Measurements from ENCODE around the gene ANK2. TPM values are rescaled to one million over a fixed set of nuclear protein-coding genes. Genes with fewer than 3 reads are reported as not detected.

Gene ANK2
- total RNA-seq, 4 donors from 2014 or later: 74.2 to 127 (median 87.5) TPM

DNA sequence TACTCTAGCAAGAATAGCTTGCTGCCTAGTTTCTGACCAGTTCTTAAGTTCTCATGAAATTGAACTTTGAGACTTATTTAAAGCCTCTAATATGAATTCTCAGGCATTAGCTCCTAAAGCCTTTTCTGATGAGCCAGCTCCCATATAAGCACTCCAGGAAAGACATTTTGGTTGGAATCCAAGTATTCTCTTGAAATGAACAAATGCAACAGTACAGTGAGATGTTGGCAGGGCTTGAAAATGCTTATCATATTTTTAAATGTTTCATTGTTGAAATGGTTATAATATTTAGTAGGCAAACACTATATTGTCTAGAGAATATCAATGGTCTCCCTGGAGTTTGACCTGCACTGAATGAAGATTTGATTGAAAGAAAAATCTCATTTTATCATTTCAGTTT is 240.3 kb downstream of the ANK2 start:
- Histone ChIP-seq H3K27ac (no peak overlapping the region), H3K4me1 (no peaks in the 10 kb centered on the region), H3K4me3 (no peak overlapping the region), H3K9me3 (no peaks in the 10 kb centered on the region), H3K36me3 (peaks cover 0 to 13% of the 10 kb centered on the region in 2 donors), H3K27me3 (no peaks in the 10 kb centered on the region)
- intact Hi-C loops (cut with DNase I; ENCODE audit: low total_unique reads): no loop called here
- ATAC-seq: no peak
- no peak for DNase-seq
- TF ChIP-seq, protein P1, sequence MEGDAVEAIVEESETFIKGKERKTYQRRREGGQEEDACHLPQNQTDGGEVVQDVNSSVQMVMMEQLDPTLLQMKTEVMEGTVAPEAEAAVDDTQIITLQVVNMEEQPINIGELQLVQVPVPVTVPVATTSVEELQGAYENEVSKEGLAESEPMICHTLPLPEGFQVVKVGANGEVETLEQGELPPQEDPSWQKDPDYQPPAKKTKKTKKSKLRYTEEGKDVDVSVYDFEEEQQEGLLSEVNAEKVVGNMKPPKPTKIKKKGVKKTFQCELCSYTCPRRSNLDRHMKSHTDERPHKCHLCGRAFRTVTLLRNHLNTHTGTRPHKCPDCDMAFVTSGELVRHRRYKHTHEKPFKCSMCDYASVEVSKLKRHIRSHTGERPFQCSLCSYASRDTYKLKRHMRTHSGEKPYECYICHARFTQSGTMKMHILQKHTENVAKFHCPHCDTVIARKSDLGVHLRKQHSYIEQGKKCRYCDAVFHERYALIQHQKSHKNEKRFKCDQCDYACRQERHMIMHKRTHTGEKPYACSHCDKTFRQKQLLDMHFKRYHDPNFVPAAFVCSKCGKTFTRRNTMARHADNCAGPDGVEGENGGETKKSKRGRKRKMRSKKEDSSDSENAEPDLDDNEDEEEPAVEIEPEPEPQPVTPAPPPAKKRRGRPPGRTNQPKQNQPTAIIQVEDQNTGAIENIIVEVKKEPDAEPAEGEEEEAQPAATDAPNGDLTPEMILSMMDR (IDR thresholded peaks at IDR 0.05 in 4 of 5, conservative IDR thresholded peaks at IDR 0.05 in 1 of 5): no peak
- TF ChIP-seq POLR2A (IDR thresholded peaks at IDR 0.05): no peak
- in situ Hi-C loops (cut with MboI; ENCODE audit: low sequenced_read_pairs in 4 of 4): loop anchor here in 2 of 4 donors (25.0 kb wide), 1 partner anchor 177 kb away; no protein-coding TSS in a partner anchor

DNA sequence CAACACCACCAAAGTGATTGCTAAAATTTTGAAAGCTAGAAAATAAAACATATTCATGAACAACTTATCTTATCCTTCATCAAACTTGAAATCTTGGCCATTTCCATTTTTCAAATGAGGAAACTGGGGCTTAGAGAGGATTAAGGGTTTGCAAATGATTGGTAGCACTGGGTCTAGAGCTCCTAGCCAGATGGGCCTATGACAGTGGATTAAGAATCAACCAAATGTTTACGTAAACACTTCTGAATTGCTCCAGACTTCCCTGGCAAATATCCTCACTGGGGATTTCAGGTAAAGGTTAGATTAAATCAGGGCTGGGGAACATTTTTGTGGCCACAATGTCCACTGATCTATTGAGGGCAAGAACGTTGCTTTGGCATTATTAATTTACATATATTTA is 241.2 kb downstream of the ANK2 start:
- H3K36me3 ChIP-seq: peaks cover 0 to 13% of the 10 kb centered on the region in 2 donors
- no peak for TF ChIP-seq POLR2A (IDR thresholded peaks at IDR 0.05)
- TF ChIP-seq, protein P1 (IDR thresholded peaks at IDR 0.05 in 4 of 5, conservative IDR thresholded peaks at IDR 0.05 in 1 of 5): no peak
- H3K27ac ChIP-seq: no peak overlapping the region
- no peaks in the 10 kb centered on the region for H3K4me1 ChIP-seq
- H3K9me3 ChIP-seq: no peaks in the 10 kb centered on the region
- intact Hi-C loops (cut with DNase I; ENCODE audit: low total_unique reads) (no loop called here), in situ Hi-C loops (cut with MboI; ENCODE audit: low sequenced_read_pairs in 4 of 4) (loop anchor here in 2 of 4 donors (25.0 kb wide), 1 partner anchor 178 kb away; no protein-coding TSS in a partner anchor)
- no peak overlapping the region for H3K4me3 ChIP-seq
- no peak for ATAC-seq
- H3K27me3 ChIP-seq: no peaks in the 10 kb centered on the region
- DNase-seq: no peak

DNA sequence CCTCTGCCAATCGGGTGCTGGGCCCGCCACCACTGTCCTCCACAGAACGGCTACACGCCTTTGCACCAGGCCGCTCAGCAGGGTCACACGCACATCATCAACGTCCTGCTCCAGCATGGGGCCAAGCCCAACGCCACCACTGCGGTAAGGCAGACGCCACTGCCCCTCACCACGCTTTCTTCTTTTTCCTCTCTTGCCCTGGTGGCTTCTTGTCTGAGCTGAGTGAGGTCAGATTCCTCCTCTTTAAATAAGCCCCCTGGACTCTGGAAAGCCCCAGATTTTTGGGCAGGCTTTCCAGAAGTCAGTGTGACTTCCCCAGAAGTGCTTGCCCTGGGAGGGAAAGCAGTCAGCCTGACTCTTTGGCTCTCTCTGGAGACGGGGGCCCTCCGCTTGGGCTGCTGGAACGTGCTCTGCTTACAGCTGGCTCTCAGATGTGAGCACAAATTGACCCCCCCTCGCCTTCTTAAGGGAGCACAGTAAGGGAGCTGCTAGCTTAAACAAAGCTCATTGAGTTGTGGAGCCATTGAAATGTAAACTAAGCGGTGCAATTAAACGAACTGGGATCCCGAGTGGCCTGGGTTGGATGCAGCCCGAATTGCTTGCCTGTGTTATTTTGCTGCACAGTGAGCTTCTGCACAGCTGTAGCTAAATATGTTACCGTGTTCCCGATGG is 243.1 kb downstream of the ANK2 start:
- in situ Hi-C loops (cut with MboI; ENCODE audit: low sequenced_read_pairs in 4 of 4) (loop anchor here in 2 of 4 donors (25.0 kb wide), 1 partner anchor 180 kb away; no protein-coding TSS in a partner anchor), intact Hi-C loops (cut with DNase I; ENCODE audit: low total_unique reads) (no loop called here)
- Histone ChIP-seq H3K9me3 (no peaks in the 10 kb centered on the region), H3K4me3 (peak overlapping the region in 1 of 4 donors; percentile 3), H3K36me3 (peaks cover 0 to 12% of the 10 kb centered on the region in 2 donors), H3K4me1 (no peaks in the 10 kb centered on the region), H3K27ac (peak overlapping the region; percentile 23 to 54 (median 39)), H3K27me3 (no peaks in the 10 kb centered on the region)
- DNase-seq: no peak
- ATAC-seq: no peak
- TF ChIP-seq POLR2A (IDR thresholded peaks at IDR 0.05): no peak
- TF ChIP-seq, protein P1 (IDR thresholded peaks at IDR 0.05 in 4 of 5, conservative IDR thresholded peaks at IDR 0.05 in 1 of 5): no peak

DNA sequence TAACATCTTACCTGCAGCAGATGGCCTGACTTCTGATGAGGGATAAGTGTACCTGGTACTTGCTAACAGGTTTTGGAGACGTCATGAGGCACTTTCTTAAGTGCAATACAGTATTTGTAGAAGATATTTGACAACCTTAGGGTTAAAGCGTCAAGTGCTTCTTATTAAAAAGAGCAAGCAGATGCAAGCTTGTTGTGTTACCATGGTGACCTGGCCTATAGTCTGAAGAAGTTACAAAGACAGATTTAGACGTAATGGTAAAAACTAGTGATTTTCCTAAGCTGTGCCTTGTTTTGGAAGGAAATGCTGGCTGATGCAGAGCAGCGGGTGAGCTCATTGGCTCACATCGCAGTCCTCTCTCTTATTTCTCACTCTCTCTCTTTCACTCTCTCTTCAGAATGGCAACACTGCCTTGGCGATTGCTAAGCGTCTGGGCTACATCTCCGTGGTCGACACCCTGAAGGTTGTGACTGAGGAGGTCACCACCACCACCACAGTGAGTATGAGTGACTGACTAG is 243.6 kb downstream of the ANK2 start:
- H3K36me3 ChIP-seq: peaks cover 0 to 6% of the 10 kb centered on the region in 2 donors
- in situ Hi-C loops (cut with MboI; ENCODE audit: low sequenced_read_pairs in 4 of 4): loop anchor here in 2 of 4 donors (25.0 kb wide), 1 partner anchor 181 kb away; no protein-coding TSS in a partner anchor
- TF ChIP-seq POLR2A (IDR thresholded peaks at IDR 0.05): peak in 1 of 2 donors; percentile 24
- TF ChIP-seq, protein P1 (IDR thresholded peaks at IDR 0.05 in 4 of 5, conservative IDR thresholded peaks at IDR 0.05 in 1 of 5): no peak
- H3K27me3 ChIP-seq: no peaks in the 10 kb centered on the region
- intact Hi-C loops (cut with DNase I; ENCODE audit: low total_unique reads): no loop called here
- peak overlapping the region; percentile 5 to 54 (median 38) for H3K27ac ChIP-seq
- DNase-seq (no peak), ATAC-seq (peak; percentile 35 to 43)
- H3K9me3 ChIP-seq: no peaks in the 10 kb centered on the region
- H3K4me3 ChIP-seq: peak overlapping the region in 2 of 4 donors; percentile 3 to 24
- H3K4me1 ChIP-seq: no peaks in the 10 kb centered on the region
